Eye (tissue), 1 donor: ENCODE results near the gene ZMIZ1.
A peak's percentile ranks its signal among the peaks of the same experiment; 100 is the strongest.

Source experiments
- DNase-seq: peaks from one replicate; pipeline ENCODE4 v3.0.0-alpha.2; 2015

Gene ZMIZ1

GRCh38 chr10:79125092-79125491 is 56.3 kb downstream of the ZMIZ1 start:
- DNase-seq: no peak

- DNase-seq: no peak
Measured at GRCh38 chr10:79126351-79127080, 57.8 kb downstream of the ZMIZ1 start.

DNA sequence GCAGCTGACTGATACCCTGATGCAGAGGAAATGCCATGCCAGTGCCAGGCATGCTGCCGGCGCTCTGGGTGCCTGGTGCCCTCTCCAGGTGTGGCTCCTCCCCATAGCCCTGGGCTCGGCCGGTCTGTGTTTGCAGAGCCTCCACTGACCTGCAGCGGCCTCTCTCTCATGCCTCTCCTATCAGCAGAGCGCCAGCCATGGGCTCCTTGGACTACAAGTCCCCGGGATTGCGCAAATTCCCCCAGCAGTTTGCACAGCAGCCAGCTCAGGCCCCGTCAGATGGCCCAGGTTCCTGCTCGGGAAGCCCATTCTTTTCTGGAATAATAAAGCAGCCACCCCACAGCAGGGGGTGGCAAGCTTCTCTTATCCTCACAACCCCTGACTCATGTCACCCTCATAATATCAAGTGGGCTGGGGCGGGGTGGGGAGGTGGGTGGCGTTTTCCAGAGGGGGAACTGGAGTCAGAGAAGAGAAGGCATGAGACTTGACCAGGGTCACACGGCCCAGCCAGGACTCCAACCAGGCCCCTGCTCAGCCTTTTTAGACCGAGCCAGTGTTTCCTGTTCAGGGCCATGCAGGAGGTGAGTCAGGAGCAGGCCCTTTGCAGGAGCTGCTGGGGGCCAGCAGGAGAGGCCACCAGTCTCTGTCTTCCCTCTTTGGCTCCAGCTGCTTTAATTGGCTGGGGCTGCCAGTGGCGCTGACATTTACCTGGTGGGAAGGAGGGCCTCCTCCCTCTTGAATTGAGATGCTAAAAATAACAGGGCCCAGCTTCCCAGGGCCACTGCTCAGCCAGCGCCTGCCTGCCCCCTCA is 58.6 kb downstream of the ZMIZ1 start:
- DNase-seq: no peak

DNA sequence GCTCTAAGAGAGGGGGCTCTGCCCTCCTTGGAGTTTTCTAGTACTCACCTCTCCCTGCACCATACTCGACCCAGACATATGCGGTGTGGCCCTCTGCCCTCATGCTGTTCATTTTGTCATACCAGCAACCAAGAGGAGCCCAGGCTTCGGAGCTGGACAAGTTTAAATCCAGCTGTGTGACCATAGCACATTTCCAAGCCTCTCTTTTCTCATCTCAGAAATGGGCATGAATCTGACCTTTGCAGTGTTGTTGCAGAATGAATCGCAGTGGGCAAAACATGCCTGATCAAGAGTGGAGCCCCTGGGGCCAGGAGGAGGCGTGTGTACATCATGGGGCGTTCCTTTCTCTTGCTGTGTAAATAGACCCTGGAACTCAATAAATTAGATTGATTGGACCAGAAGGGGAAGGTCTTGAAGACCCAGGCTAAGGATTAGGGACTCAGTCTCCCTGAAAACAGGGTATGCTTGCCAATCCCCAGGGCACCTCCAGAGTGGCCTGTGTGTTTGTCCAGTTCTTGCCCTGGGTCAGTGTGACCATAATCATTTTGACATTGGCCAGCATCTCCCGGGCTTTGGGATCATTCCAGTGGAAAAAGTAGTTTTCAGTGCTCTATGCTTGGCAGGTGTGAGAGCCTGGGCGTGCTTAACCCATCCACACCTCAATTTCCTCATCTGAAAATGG is 59.6 kb downstream of the ZMIZ1 start:
- DNase-seq: no peak

GRCh38 chr10:79128923-79129305 is 60.1 kb downstream of the ZMIZ1 start:
- DNase-seq: no peak

DNA sequence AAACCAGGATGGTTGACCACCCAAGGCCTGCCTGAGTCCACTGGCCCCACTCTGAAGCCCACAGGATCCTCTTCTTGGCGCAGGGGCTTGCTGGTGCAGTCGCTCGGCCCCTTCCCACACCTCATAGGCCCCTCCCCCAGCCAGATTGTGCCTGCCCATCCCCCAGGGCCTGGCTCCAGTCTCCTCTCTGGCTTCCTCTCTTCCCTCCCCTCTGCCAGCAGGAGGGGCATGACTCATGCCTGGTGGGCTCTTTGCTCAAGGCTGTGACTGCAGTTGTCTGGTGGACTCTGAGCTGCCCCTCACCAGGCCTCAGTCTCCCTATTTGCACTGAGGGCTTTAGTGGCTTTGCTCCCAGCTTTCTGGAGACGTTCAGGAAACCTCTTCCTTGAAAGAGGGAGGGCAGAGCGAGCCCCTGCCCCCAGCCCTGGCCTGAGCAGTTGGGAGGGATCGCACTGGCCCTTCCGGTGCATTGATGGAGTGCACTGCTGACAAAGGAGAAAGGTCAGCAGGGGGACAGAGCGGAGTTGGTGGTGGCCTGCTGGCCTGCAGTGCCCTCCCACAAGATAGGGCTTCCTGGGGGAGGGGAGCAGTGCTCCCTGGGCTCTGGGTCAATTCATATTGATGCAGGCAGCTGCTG is 60.7 kb downstream of the ZMIZ1 start:
- peak; percentile 88 for DNase-seq

- no peak for DNase-seq
Measured at GRCh38 chr10:79130255-79130654, 61.5 kb downstream of the ZMIZ1 start.

DNA sequence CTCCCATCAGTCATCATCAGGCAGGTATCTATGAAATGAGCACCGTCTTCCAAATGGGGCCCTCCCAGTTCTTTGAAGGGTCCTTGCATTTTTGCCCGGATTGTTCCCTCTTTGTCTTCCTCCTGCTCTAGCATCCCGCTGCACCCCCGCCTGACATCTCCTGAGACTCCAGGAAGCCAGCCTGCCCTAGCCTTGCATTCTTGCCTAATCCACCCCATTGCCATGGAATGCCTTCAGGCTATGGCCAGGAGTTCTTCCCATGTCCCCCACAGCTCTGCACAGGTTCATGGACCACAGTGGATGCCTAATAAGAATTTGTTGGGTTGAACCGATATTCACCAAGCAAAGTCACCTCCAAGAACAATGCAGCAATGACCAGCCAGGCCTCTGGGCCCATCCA is 62.1 kb downstream of the ZMIZ1 start:
- no peak for DNase-seq

- no peak for DNase-seq
Measured at GRCh38 chr10:79131836-79132631, 63.3 kb downstream of the ZMIZ1 start.

DNA sequence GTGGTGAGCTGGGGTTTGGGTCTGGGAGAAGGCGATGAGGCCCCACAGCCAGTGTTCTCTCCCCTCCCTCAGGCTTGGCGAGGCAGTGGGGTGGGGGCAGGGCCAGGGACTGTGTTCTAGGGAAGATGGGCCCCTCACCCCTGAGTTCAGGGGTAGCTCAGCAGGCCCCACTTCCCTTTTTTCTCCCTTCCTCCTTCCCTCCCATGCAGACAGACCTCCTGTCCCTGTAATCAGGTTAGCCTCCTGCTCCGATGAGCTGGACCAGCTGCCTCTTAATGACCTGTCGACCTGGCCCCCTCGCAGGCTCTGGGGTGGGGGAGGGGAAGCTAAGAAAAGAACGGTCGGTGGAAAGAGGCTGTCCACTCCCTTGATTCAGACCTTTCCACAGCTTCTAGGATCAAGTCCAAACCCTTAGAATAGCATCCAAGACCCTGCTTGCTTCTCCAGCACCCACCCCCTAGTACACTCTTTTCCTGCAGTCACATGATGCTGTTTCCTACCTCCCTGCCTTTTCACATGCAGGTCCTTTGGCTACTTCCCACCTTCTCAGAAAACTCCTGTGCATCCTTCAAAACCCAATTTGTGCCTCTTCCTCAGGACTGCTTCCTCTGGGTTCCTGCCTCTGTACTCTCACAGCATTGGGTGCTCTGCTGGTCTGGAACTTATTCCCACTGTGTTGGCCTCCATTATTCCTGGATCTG is 64.1 kb downstream of the ZMIZ1 start:
- DNase-seq: no peak

DNA sequence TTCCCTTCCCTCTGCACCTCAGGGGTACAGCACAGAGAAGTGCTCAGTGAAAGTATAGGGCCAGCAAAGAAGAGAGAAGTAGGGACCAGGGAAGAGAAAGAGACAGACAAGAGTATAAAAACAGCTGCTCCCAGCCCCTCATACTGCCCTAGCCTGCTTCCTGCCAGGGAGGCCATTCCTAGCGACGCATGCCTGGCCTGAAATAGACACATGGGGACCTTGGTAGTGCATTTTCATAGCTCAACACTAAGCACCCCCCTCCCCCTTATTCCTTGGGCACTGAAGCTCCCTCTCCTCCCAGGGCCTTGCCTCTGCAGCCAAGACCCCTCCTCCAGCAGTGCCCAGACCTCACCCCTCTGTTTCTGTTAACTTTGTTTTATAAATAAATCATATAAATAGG is 64.7 kb downstream of the ZMIZ1 start:
- DNase-seq: no peak

DNA sequence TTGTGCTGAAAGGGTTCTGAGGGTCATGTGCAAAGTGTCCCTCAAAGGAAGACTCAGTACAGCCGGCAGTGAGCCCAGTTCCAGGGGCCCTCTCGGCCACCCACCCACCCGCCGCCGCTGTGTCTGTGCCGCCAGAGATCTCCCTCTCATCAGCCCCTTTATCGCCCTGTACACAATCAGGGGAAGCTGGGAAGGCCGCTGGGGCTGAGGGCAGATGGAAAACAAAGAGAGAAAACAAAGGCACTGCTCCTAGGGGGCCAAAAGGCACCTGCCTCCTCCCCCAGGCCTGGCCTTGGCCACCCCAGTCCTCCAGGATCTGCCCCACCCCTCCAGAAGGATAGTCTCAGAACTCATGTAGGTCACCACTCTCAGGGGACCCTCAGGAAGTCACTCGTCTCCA is 67.0 kb downstream of the ZMIZ1 start:
- DNase-seq: no peak

DNA sequence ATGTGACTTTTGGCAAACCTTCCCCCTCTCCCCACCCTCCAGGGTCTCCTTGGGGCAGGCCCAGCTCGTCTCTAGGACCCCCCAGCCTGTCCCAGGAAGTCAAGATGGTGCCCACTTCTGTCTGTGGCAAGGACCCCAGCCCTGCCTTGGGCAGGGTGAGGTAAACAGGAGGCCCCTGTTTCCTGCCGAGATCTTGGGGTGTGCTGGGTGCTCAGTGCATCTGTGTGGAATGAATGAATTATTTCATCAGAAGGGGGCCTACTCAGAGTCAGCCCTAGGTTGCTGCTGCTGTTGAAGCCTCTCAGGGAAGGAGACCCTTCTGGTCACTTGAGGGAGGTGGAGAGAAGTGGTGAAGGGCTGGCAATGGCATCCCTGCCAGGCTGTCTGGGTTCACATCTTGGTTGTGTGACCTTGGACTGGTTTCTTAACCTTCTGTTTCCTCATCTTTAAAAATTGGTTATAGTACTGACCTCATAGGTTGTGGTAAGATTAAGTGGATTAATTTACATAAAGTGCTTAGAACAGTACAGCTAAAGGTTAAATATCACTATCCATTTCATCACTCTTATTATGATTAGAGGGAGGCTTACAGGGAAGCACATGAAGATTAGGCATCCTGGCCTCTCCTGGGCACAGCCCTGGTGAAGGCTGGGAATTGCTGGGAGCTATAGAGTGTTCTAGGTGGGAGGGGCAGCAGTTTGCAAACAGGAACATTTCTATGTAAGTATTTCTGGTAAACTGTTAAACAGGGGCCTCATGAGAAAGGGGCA is 67.7 kb downstream of the ZMIZ1 start:
- no peak for DNase-seq

DNA sequence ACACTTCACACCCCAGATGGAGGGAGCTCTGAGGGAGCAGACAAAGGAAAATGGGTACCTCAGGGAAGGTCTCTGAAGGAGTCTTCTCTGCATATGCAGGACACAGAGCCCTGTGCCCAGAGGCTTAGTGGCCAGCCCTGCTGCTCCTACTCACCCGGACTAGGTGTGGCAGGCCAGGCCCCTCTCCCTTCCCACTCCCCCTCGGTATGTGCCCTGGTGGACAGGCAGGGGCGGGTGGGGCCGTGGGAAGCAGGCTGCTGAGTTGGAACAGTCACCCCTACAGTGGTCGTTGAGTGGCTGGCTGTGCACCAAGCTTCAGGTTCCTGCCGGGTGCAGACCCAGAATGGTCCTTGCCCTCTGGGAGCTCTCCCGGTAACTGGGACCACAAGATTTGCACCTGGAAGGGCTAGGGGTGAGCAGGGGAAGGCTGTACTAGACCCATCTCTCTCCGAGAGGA is 68.6 kb downstream of the ZMIZ1 start:
- DNase-seq: no peak

GRCh38 chr10:79137826-79138225 is 69.1 kb downstream of the ZMIZ1 start:
- no peak for DNase-seq

DNA sequence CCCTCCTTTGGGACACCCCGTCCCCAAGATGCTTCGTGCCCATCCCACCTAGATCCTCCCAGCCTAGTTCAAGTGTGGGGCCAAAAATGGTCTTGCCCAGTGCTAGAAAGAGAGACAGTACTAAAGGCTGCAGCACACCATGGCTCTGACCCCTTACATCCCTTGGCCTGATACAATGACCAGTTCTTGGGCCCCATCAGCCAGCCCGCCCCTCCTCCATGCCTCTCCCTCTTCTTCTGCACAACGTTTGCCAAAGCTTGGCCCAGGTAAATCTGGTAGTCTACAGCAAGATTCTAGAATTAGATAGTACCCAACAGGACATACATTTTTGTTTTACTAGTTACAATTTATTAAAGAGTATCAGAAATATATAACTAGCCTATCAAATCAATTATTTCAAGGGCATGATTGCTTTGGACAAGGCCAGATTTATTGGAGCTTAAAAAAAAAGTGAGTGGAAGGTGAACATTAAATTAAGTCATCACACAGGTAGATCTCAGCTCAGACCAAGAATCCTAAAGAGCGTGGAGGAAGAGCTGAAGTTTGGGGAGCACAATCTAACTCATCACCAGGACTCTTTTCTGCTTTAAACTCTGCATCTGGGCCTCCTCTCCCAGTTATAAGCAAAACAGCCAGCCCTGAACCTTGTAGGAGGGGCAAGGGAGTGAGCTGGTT is 69.8 kb downstream of the ZMIZ1 start:
- no peak for DNase-seq

- peak; percentile 78 for DNase-seq
Measured at GRCh38 chr10:79139124-79139835, 70.5 kb downstream of the ZMIZ1 start.

GRCh38 chr10:79140085-79140793 is 71.5 kb downstream of the ZMIZ1 start:
- no peak for DNase-seq

DNA sequence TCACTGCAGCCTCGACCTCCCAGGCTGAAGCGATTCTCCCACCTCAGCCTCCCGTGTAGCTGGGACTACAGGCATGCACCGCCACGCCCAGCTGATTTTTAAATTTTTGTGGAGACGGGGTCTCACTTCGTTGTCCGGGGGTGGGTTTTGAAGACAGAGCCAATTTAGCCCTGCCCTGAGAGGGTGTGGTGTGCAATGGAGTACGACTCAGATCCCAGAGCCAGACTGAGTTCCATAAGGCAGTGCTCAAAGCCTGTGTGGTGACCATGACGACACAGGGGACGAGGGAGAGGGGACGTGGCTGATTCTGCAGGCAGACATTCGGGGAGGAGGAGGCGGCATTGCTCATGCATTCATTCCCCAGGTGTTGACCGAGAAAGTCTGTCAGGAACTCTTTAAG is 72.1 kb downstream of the ZMIZ1 start:
- no peak for DNase-seq
